ENCODE results near the gene RBBP9. TPM values are rescaled to one million over a fixed set of nuclear protein-coding genes. Genes with fewer than 3 reads are reported as not detected.

Gene RBBP9
- total and polyA plus RNA-seq, 12 donors, result 1.8 to 10.3 (median 6.3) TPM

DNA sequence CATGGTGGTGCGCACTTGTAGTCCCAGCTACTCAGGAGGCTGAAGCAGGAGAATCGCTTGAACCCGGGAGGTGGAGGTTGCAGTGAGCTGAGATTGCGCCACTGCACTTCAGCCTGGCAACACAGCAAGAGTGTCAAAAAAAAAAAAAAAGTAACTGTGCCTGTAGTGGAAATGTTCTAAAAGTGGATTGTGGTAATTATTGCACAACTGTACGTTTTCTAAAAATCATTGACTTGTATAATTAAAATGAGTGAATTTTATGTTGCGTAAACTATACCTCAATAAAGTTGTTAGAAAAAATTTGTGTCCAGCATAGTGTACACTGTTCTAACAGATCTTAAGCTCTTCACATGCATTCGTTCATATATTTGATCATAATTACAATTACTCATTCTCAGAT lies 16.2 kb upstream of the RBBP9 start:
- 91 to 92% methylated on average over 7 of the region's 7 CpGs for WGBS, 2 donors
- peaks cover 0 to 86% (median 25%) of the 10 kb centered on the region in 9 donors for H3K36me3 ChIP-seq

DNA sequence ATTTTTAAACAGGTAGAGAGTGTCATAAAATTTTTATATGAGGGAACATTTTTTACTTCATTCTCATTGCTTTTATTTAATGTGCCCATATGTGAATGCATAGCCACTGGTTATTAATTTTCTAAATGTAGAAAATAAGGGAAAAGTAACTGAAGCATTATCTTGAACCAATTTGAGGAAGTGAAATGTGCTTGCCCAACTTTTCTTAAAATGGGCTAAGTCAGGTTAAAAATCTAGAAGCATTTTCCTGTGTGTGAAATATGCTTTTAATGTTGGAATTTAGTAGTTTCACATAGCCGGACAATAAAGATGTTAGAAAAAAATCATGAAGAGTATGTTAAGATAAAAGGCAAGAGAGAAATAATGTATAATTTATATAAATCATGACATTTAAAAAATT lies 14.5 kb upstream of the RBBP9 start:
- peak overlapping the region in 1 of 10 donors; percentile 59 for H3K27ac ChIP-seq
- H3K4me3 ChIP-seq, result no peak overlapping the region
- no peaks in the 10 kb centered on the region for H3K9me3 ChIP-seq
- H3K36me3 ChIP-seq, result peaks cover 0 to 71% (median 19%) of the 10 kb centered on the region in 9 donors
- 93 to 94% methylated on average over 1 of the region's 1 CpG for WGBS, 2 donors
- TF ChIP-seq, protein P1, sequence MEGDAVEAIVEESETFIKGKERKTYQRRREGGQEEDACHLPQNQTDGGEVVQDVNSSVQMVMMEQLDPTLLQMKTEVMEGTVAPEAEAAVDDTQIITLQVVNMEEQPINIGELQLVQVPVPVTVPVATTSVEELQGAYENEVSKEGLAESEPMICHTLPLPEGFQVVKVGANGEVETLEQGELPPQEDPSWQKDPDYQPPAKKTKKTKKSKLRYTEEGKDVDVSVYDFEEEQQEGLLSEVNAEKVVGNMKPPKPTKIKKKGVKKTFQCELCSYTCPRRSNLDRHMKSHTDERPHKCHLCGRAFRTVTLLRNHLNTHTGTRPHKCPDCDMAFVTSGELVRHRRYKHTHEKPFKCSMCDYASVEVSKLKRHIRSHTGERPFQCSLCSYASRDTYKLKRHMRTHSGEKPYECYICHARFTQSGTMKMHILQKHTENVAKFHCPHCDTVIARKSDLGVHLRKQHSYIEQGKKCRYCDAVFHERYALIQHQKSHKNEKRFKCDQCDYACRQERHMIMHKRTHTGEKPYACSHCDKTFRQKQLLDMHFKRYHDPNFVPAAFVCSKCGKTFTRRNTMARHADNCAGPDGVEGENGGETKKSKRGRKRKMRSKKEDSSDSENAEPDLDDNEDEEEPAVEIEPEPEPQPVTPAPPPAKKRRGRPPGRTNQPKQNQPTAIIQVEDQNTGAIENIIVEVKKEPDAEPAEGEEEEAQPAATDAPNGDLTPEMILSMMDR (IDR thresholded peaks at IDR 0.05), result no peak
- no peak for DNase-seq
- no peak for ATAC-seq
- H3K4me1 ChIP-seq, result peaks cover 0 to 52% (median 14%) of the 10 kb centered on the region in 9 donors
- intact Hi-C loops (cut with DNase I), result no loop called here
- no peaks in the 10 kb centered on the region for H3K27me3 ChIP-seq

More for the DNA sequence above, 16.2 kb upstream of the RBBP9 start:
- peaks cover 0 to 44% (median 9%) of the 10 kb centered on the region in 9 donors for H3K4me1 ChIP-seq
- H3K9me3 ChIP-seq, result no peaks in the 10 kb centered on the region
- no peak overlapping the region for H3K4me3 ChIP-seq
- ATAC-seq (no peak), DNase-seq (no peak)
- TF ChIP-seq, protein P1 (IDR thresholded peaks at IDR 0.05), result no peak
- no peaks in the 10 kb centered on the region for H3K27me3 ChIP-seq
- intact Hi-C loops (cut with DNase I), result no loop called here
- no peak overlapping the region for H3K27ac ChIP-seq

DNA sequence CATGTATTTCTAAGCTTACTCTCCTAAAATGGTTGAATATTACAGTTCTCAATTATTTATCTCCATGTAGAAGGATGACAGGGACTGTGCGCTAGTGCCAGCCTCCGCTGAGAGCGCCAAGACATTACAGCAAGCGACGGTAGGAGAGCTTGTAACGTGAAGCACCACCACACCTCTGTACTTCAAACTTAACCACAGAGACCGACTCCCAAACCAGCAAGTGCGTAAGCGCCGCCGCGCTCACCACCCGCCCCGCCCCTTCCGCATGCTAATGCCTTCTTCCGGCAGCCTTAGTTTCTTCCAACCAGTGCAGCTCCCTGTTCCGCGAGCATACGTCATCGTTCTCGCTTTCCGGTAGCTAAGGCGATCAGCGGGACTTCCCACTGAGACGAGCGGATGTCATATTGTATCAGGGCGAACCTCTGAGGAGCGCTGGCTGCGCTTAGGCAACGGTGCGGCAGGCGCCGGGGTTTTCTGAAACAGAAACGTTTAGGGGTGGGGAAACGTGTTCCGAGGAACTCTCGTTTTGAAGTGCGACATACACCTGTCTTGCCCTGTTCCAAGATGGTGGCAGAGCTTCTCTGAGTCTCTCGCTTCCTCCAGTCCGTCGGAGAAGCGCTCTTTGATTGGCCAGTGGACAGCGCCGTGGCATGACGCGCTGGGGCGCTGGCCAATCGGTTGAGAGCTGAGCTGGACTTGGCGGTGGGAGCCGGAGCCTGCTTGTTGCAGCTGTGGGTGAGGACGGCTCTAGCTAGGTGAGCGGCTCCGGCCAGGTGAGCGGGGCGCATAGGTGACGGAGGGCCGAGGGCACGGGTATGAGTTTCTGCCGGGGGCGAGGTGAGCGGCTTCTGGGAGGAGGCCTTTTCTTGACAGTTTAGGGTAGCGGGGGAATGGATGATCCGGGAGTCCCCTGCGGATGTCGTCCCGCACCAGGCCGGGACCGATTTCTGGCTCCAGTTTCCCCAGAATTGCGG lies 10.5 kb upstream of the RBBP9 start, which contains the start of gene SEC23B:
Gene SEC23B (plus strand): TSS at position 723 of the 974 bp plus-strand sequence. CDS start 2,896 bp downstream, outside the sequence.
- peak within 1 kb of the TSS; percentile 50 to 95 (median 79) for H3K4me3 ChIP-seq
- no peaks in the 10 kb centered on the region for H3K9me3 ChIP-seq
- TF ChIP-seq, protein P1 (IDR thresholded peaks at IDR 0.05), result no peak
- 0% methylated on average over 69 of the region's 69 CpGs for WGBS, 2 donors
- peaks cover 0 to 48% (median 14%) of the 10 kb centered on the region in 9 donors for H3K4me1 ChIP-seq
- peak; percentile 98 to 99 (median 99) for ATAC-seq
- peaks cover 0 to 31% (median 9%) of the 10 kb centered on the region in 9 donors for H3K36me3 ChIP-seq
- intact Hi-C loops (cut with DNase I), result loop anchor here in 7 of 10 donors (1.0 to 5.0 kb wide), 6 partner anchors 10 to 220 kb away; partner anchors contain the start of genes SMIM26 (in 5 of the 7), DZANK1 (in 4 of the 7), POLR3F (in 4 of the 7) and RBBP9 (in 2 of the 7)
- peaks cover 0 to 14% (median 10%) of the 10 kb centered on the region in 7 donors for H3K27me3 ChIP-seq
- H3K27ac ChIP-seq, result peak within 1 kb of the TSS; percentile 80 to 100 (median 93)
- DNase-seq, result peak; percentile 95 to 97

DNA sequence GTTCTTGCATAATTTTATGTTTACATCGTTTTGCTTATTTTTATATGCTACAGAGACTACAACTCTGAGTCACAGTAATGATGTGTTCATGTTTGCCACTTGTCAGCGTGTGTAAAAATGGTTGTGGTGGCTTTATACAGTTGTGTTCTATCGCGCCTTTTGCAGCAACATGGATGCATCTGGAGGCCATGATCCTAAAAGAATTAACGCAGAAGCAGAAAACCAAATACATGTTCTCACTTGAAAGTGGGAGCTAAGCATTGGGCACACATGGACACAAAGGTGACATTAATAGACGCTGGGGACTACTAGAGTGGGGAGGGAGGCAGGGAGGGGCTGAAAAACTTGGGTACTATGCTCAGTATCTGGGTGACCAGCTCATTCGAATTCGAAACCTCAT lies 9.7 kb upstream of the RBBP9 start:
- 59 to 61% methylated on average over 8 of the region's 8 CpGs for WGBS, 2 donors
- no peaks in the 10 kb centered on the region for H3K9me3 ChIP-seq
- peak overlapping the region; percentile 50 to 95 (median 79) for H3K4me3 ChIP-seq
- intact Hi-C loops (cut with DNase I), result loop anchor here in 7 of 10 donors (1.0 to 5.0 kb wide), 6 partner anchors 9 to 219 kb away; partner anchors contain the start of genes SMIM26 (in 5 of the 7), DZANK1 (in 4 of the 7), POLR3F (in 4 of the 7) and RBBP9 (in 2 of the 7)
- peak overlapping the region; percentile 80 to 100 (median 93) for H3K27ac ChIP-seq
- H3K27me3 ChIP-seq, result peaks cover 0 to 14% (median 10%) of the 10 kb centered on the region in 7 donors
- no peak for DNase-seq
- peaks cover 0 to 40% (median 14%) of the 10 kb centered on the region in 9 donors for H3K4me1 ChIP-seq
- no peak for ATAC-seq
- H3K36me3 ChIP-seq, result peaks cover 0 to 24% (median 6%) of the 10 kb centered on the region in 9 donors
- TF ChIP-seq, protein P1 (IDR thresholded peaks at IDR 0.05), result no peak
